Testis (tissue), 2 donors: ENCODE data around the gene LMAN1.

Experiments used
- CTCF ChIP-seq, 3 experiments: fragments of 450-650 bp in 2 of 3; fragments of 200-600 bp in 1 of 3; sonication (generic) in 1 of 3; IDR thresholded peaks; one replicate each; pipeline ENCODE4 v1.5.1; 2016 to 2019; ENCODE audit warnings: antibody characterized with exemption in 3 of 3, mild to moderate bottlenecking in 2 of 3, moderate library complexity in 1 of 3
- POLR2A ChIP-seq: fragments of 450-650 bp; IDR thresholded peaks from one replicate; pipeline ENCODE4 v1.6.1; 2017; ENCODE audit warnings: antibody characterized with exemption, mild to moderate bottlenecking, moderate library complexity

- no peak for TF ChIP-seq CTCF (IDR thresholded peaks at IDR 0.05)
- no peak for TF ChIP-seq POLR2A
Observed at GRCh38 chr18:59328683-59329082, 30.4 kb downstream of the LMAN1 start.
